Activated CD8-positive, alpha-beta memory T cell treated with anti-CD3 and anti-CD28 coated beads for 36 hours (primary cell): ENCODE results near the gene SPINT2. TPM values are rescaled to one million over a fixed set of nuclear protein-coding genes. Genes with fewer than 3 reads are reported as not detected.

ENCODE experiments used
- CTCF ChIA-PET: fragments of 350-600 bp; sonication (Branson Sonifier 250); formaldehyde crosslinking; loops from one replicate; lab custom pipeline; 2021; ENCODE audit warnings: antibody characterized with exemption; lab: Charles Lee
- POLR2A ChIA-PET: fragments of 350-600 bp; sonication (Branson Sonifier 250); formaldehyde crosslinking; loops from one replicate; lab custom pipeline; 2021; ENCODE audit warnings: antibody characterized with exemption; lab: Charles Lee
- total RNA-seq, 2 experiments: library from RNA; stranded (reverse); gene quantifications; one replicate each; pipeline ENCODE4 v1.2.3, GENCODE V29; 2021

Gene SPINT2
- total RNA-seq, 2 experiments from 2014 or later: 19.0 to 20.1 TPM

DNA sequence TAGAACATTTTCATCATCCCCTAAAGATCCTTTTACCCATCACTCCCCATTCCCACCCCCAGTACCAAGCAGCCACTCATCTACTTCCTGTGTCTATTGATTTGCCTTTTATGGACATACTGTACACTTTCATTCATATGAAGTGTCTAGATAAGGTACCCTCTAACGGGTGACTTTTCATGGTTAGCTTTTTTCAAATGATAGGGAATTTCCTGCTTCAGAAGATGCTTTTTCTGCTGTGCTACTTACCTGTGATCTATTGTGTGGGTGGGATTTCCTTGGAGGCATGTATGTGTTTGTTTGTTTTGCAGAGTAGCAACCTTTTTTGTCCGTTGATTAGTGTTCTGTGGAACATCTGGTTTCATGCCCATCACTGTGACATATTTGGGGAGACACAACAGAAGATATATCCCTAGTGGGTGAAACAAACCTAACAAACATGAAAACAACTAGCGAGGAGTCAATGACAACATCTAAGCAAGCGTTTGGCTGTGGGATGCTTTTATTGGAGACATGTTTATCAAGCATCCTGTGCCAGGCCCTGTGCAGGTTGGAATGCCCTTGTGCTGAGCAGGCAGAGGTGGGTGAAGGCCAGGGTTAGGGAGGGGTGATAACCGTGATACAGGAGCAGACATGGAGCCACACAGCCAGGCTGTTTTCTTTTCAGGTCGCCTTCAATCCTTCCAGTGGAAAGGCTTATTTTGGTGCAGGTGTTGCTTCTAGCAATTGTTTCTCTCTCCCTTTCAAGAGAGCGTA is 17.6 kb downstream of the SPINT2 start:
- ChIA-PET POLR2A (no interaction called here), CTCF (interaction anchor here (1.2 kb wide), 1 partner anchor 38 kb away, joined by 3 read pairs; no protein-coding TSS in a partner anchor)

DNA sequence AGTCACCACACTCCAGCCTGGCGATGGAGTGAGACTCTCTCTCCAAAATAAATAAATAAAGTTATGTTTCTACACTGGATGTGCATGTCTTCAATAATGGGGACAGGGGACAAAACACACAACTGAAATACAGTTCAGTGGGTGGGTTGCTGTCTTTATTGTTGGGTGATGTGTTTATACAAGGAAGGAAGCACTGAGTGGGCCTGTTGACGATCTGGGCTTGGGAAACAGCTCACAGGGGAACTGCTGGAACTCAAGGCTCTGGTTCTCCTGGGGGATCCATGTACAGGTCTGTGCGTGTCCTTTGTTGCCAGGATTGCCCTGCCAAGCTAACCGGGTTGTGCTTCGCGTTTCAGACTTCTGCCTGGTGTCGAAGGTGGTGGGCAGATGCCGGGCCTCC is 18.9 kb downstream of the SPINT2 start:
- CTCF ChIA-PET: interaction anchor here (1.2 kb wide), 1 partner anchor 39 kb away, joined by 3 read pairs; no protein-coding TSS in a partner anchor
- POLR2A ChIA-PET: no interaction called here

DNA sequence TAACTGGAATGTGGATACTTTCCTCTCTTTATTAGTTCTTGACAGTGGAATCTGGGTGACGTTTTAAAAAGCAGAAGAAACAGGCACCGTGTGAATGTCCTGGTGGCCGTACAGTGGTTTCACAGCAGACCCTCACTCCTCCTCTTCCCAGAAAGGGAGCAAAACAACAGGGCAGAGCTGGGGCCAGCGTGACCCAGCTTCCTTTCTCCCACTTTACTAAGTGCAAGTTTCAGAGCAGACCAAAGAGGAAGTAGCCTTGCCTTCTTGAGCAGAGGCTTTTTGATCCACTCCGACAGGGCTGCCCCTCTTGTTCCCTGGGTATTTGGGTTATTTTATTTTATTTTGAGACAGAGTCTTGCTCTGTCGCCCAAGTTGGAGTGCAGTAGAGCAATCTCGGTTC is 20.0 kb downstream of the SPINT2 start:
- CTCF ChIA-PET: no interaction called here
- POLR2A ChIA-PET: no interaction called here

DNA sequence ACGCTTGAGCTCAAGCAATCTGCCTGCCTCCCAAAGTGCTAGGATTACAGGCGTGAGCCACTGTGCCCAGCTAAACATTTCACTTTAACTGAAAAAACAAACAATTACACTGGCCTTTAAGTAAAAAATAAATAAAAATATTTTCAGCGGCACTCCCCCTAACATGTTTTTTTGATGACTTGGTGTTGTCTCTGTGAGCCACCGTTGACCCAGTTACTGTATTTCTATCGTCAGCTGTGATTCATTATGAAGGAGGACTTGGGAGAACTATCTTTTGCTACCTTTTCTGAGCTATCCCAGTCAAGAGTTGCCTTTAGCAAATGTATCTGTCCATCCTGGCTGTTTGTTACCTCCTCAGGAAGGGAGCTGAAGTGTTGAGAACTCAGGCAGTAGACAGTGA is 21.2 kb downstream of the SPINT2 start:
- POLR2A ChIA-PET: no interaction called here
- CTCF ChIA-PET: no interaction called here

DNA sequence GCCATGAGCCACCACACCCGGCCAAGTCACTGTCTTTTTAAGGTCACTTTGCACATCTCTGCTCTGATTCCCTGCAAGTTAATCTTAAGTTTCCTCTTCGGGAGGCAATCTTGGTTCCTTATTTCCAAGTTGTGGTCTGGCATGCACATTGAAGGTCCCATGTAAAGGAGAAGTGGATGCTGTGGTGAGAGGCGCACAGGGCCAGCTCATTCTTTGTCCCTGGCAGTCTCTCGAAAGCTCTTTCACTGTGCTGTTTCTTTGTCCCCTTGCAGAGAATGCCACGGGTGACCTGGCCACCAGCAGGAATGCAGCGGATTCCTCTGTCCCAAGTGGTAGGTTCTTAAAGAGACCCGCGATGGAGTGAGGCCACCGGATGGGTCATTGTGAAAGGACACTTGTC is 23.2 kb downstream of the SPINT2 start:
- ChIA-PET POLR2A (no interaction called here), CTCF (interaction anchor here (0.7 kb wide), 1 partner anchor 518 kb away, joined by 3 read pairs; no protein-coding TSS in a partner anchor)

DNA sequence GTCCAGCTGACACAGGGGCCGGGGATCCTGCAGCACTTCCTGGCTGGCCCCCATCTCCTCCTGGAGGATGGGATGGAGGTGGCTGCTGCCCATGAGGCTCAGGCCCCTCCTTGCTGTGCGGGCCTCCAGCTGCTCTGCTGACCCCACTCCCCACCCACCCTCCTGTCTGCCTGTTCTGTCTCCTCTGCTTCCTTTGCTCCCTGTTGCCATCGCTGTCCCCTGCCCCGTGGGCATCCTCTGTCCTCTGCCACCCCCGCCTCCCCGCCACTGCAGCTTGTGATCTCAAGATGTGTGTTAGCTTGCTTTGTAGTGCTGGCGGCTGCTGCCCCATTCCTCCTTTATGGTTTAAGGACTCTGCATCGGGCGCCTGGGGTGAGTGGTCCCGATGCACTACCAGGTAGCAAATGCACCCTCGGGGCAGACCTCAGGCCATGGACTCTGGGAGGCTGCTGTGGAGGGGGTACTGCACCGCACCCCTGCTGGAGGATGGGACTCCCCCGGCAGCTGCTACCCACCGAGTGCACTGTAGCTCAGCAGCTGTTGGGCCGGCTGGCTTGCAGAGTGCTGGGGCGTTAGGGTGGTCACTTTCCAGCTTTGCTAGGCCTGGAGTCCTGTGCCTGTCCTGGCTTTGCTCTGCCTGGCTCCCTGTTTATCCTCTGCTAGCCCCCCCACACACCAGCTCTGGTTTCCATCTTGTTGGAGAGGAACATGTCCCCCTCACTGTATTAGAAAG is 23.9 kb downstream of the SPINT2 start:
- CTCF ChIA-PET: interaction anchor here (0.5 kb wide), 1 partner anchor 475 kb away, joined by 3 read pairs; no protein-coding TSS in a partner anchor
- POLR2A ChIA-PET: no interaction called here

DNA sequence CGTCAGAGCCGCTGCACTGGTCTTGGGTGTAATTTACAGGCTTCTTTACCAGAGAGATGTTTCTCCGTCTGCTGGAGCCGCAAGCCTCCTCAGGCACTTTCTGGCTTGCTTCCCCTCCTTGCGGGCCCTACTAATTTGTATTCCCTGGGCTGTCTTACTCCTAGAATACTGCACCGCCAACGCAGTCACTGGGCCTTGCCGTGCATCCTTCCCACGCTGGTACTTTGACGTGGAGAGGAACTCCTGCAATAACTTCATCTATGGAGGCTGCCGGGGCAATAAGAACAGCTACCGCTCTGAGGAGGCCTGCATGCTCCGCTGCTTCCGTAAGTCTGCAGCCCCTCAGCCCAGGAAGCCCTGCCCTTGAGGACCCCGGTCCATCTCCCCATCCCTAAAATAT is 25.6 kb downstream of the SPINT2 start:
- ChIA-PET CTCF (no interaction called here), POLR2A (no interaction called here)

DNA sequence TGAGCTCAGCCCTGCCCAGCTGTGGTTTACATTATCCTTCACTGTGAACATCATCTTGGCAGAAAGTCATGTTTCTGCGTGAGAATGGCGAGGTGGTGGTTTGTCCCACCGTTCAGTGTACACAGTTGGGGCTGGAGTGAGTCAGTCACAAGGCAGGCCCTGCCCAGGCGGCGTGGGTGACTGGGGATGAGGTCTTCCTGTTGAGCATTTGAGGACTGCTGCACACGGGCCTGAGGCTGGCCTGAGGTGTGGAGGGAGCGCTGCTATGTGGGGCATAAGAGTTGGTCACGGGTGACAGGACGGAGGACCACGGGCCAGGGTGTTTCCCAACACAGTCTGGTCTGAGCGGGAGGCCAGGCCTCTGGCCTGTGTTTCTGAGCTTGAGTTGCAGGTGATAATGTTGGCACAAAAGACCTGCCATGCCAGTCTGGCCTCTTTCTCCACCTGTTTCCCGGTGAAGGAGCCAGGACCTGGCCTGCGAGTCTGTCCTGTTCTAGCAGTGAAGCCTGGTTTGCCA is 26.3 kb downstream of the SPINT2 start:
- CTCF ChIA-PET: no interaction called here
- POLR2A ChIA-PET: no interaction called here

DNA sequence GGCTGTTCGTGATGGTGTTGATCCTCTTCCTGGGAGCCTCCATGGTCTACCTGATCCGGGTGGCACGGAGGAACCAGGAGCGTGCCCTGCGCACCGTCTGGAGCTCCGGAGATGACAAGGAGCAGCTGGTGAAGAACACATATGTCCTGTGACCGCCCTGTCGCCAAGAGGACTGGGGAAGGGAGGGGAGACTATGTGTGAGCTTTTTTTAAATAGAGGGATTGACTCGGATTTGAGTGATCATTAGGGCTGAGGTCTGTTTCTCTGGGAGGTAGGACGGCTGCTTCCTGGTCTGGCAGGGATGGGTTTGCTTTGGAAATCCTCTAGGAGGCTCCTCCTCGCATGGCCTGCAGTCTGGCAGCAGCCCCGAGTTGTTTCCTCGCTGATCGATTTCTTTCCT is 27.5 kb downstream of the SPINT2 start:
- ChIA-PET CTCF (interaction anchor here (0.6 kb wide), 1 partner anchor 26 kb away, joined by 7 read pairs; no protein-coding TSS in a partner anchor), POLR2A (no interaction called here)

DNA sequence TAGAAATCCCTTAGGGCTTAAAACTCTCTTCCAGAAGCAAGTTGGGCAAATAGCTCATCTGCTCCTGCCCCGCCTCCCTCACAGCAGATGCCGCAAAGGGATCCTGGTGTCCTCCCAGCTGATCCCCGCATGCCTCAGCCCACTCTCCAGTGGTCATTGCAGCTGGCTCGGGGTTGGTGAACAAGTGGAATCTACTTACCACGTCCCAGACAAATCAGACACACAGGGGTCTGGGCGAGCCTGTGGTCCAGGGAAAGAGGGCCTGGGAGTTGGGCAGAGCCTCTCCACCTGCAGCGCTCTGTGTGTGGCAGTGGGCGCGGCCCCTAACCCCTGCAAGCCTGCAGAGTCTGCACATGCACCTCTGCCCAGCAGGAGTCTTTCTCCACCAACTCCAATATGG is 28.9 kb downstream of the SPINT2 start:
- CTCF ChIA-PET: no interaction called here
- POLR2A ChIA-PET: no interaction called here

DNA sequence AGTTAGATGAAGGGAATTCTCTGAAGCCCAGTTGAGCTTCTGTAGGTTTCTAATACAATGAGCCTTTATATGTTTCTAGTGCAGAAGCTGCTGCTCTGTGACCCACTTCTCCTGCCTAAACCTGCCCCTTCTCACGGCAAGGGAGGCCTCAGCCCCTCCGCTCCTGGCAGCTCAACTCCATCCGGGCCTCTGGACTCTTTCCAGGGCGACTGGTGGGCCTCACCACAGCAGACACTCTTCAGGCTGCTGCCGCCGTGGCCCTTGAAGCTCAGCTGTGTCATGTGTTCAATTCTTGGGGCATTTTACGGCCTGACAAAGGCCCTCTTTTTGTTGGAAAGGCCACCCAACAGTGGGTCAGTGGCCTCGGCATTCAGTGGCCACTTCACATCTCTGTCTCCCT is 29.7 kb downstream of the SPINT2 start:
- ChIA-PET POLR2A (no interaction called here), CTCF (no interaction called here)

DNA sequence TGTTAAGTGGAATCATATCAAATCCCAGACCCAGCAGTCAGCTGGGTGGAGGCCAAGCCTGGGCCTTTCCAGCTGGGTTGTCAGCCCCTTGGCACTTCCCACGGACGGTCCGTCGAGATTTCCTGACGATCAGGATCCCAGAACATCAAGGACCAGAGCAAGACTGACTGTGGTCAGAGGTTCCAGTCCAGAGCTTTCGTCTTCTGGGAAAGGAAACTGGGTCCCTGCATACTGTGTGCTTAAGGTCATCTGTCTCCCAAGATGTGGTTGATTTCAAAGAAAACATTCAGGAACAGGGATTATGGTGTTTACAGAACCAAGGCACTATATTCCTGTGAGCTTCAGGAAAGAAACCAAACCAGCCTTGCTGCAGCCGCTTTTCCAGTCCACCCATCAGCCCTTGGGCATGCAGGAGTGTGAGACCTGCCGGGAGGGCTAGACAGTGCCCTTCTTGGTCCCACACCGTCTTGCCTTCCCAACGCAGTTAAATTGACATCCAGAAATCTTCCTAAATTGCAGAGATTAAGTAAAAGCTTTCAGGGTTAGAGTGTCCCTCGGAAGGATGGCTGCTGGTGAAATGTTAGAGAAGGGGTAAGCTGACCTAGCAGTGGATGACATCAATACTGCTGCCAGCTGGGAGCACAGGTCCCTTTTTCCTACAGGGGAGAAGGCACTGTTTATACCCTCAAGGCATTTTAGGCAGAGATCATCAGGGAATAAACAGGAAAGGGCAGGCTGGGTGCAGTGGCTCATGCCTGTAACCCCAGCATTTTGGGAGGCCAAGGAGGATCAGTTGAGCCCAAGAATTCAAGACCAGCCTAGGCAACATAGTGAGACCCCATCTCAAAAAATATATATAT is 34.7 kb downstream of the SPINT2 start:
- ChIA-PET POLR2A (no interaction called here), CTCF (interaction anchor here (0.5 kb wide), 1 partner anchor 350 kb away, joined by 3 read pairs; no protein-coding TSS in a partner anchor)

DNA sequence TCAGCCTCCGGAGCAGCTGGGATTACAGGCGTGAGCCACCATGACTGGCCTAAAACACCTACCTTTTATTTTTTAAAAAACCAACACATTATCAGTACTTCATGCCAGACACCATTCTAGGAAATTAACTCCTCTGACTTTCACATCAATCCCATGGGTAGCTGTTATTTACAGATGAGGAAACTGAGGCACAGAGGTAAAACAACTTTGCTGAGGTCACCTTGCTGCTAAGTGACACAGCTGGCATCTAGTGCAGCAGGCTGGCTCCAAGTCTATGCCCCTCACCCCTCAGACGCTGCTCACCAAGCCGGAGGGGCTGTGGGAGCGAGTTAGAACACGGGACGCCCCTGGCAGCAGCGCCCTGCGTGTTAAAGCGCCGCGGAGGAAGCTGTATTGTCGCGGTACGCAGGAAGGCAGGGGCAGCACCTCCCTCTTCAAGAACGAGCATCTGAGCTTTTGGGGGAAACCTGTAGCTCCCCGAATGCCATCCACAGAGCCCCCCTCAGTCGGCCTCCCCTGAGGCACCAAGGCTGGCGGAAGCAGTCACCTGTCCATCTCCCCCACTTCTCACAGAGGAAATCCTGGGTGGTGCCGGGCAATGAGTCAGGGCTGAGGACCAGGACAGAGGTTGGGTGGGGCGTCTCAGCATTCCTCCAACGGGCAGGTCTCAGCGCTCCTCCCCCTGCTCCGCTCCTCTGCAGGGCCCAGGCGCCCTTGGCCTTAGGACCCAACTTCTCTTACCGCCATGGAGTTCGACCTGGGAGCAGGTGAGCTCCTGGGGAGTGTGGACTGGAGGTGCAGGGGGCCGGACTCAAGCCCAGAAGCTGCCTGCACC is 39.4 kb downstream of the SPINT2 start, which contains the start of gene C19orf33:
Gene C19orf33, plus strand, starts transcription at position 735 of the 835 bp plus-strand sequence. Its CDS starts 11 bp downstream, at position 746.
- ChIA-PET CTCF (interaction anchor here (0.5 kb wide), 1 partner anchor 11 kb away, joined by 3 read pairs; no protein-coding TSS in a partner anchor), POLR2A (interaction anchor here (0.6 kb wide), 1 partner anchor 64 kb away, joined by 4 read pairs; no protein-coding TSS in a partner anchor)

DNA sequence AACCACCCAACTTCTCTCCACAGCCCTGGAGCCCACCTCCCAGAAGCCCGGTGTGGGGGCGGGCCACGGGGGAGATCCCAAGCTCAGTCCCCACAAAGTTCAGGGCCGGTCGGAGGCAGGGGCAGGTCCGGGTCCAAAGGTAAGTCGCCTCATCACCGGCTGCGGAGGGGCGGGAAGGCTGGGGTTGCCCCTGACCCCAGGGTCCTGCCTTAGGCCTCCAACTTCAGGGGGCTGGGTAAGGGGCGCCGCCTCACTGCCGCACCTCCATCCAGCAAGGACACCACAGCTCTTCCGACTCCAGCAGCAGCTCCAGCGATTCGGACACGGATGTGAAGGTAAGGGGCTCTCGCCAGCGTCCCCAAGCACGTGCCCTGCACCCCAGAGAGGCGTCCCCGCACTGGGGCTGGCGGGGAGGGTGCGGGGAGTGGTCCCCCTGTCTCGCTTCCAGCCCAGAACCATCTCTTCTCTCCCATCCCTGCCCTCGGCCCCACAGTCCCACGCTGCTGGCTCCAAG is 40.0 kb downstream of the SPINT2 start:
- ChIA-PET CTCF (no interaction called here), POLR2A (interaction anchor here (0.6 kb wide), 1 partner anchor 65 kb away, joined by 4 read pairs; no protein-coding TSS in a partner anchor)

DNA sequence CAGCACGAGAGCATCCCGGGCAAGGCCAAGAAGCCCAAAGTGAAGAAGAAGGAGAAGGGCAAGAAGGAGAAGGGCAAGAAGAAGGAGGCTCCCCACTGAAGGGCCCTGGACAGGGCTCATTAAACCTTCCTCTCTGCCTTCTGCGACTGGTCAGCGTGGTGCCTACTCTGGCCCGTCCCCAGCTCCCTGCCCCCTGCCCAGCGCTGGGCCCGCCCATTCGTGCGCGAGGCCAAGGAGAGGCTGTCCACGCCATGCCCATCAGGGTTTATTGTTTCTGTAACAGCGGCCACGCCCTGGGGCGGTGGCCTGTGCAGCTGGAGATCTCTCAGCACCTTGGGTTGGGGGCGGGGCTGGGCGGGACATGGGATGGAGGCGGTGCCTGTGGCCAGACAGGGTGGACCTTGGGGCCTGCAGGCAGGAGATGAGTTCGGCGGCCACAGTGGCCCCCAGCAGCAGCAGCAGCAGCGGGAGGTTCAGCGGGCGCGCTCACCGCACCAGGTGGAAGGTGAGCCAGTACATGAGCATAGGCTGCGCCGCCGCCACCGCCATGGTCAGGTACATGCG is 40.6 kb downstream of the SPINT2 start:
- ChIA-PET POLR2A (no interaction called here), CTCF (no interaction called here)

DNA sequence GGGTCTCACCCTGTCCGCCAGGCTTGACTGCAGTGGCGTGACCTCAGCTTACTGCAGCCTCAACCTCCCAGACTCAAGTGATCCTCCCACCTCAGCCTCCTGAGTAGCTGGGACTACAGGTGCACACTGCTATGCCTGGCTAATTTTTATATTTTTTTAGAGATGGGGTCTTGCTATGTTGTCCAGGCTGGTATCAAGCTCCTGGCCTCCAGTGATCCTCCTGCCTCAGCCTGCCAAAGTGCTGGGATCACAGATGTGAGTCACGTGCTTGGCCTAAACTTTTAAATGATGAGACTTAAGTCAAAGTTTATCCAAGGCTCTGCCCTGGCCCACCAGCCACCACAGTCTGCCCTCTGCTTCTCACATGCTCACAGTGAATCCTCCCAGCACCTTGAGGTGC is 41.9 kb downstream of the SPINT2 start:
- CTCF ChIA-PET: interaction anchor here (0.7 kb wide), 1 partner anchor 27 kb away, joined by 8 read pairs; no protein-coding TSS in a partner anchor
- POLR2A ChIA-PET: no interaction called here

DNA sequence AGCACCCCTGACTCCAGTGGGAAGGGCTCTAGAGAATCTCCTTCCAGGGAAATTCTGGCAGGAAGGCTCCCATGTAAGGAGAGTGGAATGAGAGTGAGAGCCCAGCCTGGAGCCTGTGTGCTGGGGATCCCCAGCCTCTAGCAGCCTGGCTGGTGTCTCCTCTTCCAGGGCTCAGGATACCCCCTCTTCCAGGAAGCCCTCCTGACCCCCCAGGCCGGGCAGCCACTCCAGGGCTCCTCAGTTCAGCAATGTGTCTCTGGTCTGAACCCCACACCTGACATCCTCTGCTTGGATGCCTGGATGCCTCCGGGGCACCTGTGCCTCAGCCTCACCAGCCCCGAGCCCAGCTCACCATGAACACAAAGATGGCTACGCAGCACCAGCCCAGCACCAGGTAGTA is 42.7 kb downstream of the SPINT2 start:
- CTCF ChIA-PET: no interaction called here
- POLR2A ChIA-PET: no interaction called here

DNA sequence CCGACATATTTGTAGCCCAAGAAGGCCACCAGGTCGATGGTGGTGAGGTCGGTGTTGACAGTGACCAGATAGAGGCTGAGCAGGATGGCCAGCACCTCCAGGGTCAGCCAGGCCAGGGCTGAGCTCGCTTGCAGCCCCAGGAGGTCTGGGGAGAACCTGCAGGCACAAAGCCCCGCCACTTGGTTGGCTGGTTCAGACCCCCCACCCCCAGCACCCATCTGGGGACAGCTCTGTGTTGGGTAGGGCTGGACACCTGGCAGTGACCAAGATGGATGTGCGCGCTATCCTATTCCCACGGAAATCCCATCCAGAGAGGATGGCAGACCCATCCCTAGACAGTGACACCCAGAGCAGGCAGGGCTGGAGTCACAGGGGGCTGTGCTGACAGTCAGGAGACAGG is 43.2 kb downstream of the SPINT2 start:
- POLR2A ChIA-PET: no interaction called here
- CTCF ChIA-PET: no interaction called here
